IPS-15b (cell line): ENCODE data around the gene HIKESHI.
"Not testable (repeated sequence)": the region's sequence is repeated elsewhere in the genome, so short reads cannot be mapped to it uniquely, and the experiment has no call there.

ENCODE experiments used
- H3K27me3 ChIP-seq: one replicate; pipeline ENCODE4 v1.6.1; 2013; ENCODE audit warnings: low read length; ENCODE audit not compliant: control insufficient read depth, insufficient read depth
- H3K36me3 ChIP-seq: one replicate; pipeline ENCODE4 v1.6.1; 2013; ENCODE audit warnings: low read length; ENCODE audit not compliant: control insufficient read depth, insufficient read depth
- H3K4me1 ChIP-seq: one replicate; pipeline ENCODE4 v1.6.1; 2013; ENCODE audit warnings: mild to moderate bottlenecking, low read length; ENCODE audit not compliant: control insufficient read depth, insufficient read depth
- H3K4me3 ChIP-seq: one replicate; pipeline ENCODE4 v1.5.1; 2013; ENCODE audit warnings: low read depth, low read length
- H3K9ac ChIP-seq: one replicate; pipeline ENCODE4 v1.6.1; 2013; ENCODE audit warnings: low read depth, mild to moderate bottlenecking, low read length
- H3K9me3 ChIP-seq: one replicate; pipeline ENCODE4 v1.6.1; 2013; ENCODE audit warnings: mild to moderate bottlenecking, low read length; ENCODE audit not compliant: control insufficient read depth, insufficient read depth

The HIKESHI gene

DNA sequence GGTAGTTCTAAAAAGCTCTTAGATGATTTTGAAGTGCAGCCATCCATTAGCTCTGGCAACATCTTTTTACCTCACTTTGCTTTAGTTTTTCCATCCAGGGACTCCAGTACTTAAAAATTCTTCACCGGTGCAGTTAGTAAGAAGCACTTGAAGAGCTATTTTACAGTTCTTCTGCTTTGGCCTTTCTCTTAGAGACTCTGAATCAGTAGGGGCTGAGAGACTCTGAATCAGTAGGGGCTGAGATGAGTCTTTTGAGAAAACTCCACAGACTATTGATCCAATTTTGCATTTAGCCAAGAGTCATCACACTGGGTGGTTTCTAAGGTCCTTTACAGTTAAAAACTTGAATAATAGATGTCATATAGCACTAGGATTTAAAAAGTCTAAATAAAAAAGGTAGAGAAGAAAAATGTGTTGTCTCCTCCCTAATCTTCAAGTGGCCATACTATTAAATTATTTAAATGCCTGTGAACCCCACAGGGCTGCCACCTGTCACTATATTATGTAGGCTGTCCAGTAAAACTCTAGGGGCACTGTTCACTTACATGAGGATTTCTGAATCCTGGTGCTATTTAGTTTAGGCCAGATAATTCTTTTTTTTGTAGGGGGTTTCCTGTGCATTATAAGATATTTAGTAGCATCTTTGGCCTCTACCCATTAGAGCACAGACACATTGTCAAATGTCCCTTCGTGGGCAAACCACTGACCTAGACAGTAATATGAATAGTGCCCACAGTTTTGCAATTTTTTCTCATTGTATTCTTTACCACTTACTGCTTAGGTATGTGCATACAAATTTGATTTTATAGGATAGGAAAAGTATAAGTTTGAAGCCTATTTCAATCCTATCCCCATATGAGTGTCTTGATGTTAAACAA is 26.3 kb upstream of the HIKESHI start:
- no peaks in the 10 kb centered on the region for H3K9me3 ChIP-seq
- H3K4me3 ChIP-seq, result no peak overlapping the region
- H3K36me3 ChIP-seq, result peaks cover 4% of the 10 kb centered on the region
- no peaks in the 10 kb centered on the region for H3K27me3 ChIP-seq
- no peaks in the 10 kb centered on the region for H3K4me1 ChIP-seq
- no peak overlapping the region for H3K9ac ChIP-seq

DNA sequence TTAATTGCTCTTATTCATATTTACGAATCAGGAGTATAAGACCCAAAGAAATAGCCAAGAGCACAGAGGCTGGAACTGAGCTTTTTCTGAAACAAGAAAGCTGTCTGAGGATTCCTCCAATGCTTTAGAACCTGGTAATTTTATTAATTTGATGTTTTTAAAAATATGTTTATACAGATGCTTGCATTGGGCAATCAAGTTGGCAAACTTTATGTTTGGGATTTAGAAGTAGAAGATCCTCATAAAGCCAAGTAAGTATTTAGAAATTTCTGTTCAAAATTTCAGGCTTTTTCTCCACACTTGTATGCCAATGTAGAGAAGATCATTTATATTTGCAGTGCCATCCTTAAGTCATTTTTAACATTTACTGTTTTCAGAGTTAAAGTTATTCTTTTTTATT is 24.3 kb upstream of the HIKESHI start:
- Histone ChIP-seq H3K4me1 (no peaks in the 10 kb centered on the region), H3K9ac (no peak overlapping the region), H3K9me3 (no peaks in the 10 kb centered on the region), H3K4me3 (no peak overlapping the region), H3K27me3 (no peaks in the 10 kb centered on the region), H3K36me3 (peaks cover 4% of the 10 kb centered on the region)

DNA sequence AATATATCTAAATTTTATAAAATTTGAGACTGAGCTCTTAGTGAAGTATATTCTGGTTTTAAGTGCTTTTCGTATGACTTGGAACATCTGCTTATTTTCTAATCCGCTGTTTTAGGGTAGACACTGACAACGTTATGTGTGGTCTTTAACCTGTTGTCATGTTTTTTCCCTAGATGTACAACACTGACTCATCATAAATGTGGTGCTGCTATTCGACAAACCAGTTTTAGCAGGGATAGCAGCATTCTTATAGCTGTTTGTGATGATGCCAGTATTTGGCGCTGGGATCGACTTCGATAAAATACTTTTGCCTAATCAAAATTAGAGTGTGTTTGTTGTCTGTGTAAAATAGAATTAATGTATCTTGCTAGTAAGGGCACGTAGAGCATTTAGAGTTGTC is 23.8 kb upstream of the HIKESHI start:
- Histone ChIP-seq H3K4me1 (no peaks in the 10 kb centered on the region), H3K4me3 (no peak overlapping the region), H3K36me3 (peaks cover 4% of the 10 kb centered on the region), H3K27me3 (no peaks in the 10 kb centered on the region), H3K9ac (no peak overlapping the region), H3K9me3 (no peaks in the 10 kb centered on the region)

DNA sequence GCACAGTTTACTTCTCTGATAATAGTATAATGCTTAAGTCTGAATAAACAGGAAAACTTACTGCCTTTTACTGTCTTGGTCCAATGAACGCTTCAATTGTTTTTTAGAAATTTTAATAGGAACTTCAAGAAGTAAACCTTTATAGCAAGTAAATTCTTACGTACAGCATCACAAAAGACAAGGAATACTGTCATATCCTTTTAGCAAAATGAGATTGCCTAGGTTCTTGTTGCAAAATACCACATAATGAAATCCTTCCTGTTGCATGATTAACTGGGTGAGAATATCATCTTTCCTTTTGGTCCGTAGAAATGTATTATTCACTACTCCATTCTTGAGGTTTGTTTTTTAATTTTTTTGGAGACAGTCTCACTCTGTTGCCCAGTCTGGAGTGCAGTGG is 22.3 kb upstream of the HIKESHI start:
- Histone ChIP-seq H3K9ac (no peak overlapping the region), H3K4me3 (no peak overlapping the region), H3K4me1 (no peaks in the 10 kb centered on the region), H3K36me3 (peaks cover 4% of the 10 kb centered on the region), H3K9me3 (no peaks in the 10 kb centered on the region), H3K27me3 (no peaks in the 10 kb centered on the region)

DNA sequence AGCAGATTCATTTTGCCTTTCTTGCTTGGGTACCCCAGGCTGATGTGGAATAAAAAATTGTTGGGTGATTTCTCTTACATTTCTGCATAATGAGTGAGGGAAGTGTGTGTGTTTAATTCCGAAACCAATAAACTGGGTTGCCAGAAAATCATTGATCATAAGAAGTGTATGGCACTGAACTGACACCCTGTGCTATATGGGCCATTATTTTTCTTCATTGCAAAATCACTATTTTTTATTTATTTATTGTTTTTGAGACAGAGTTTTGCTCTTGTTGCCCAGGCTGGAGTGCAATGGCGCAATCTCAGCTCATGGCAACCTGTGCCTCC is 14.6 kb upstream of the HIKESHI start:
- Histone ChIP-seq H3K27me3 (no peaks in the 10 kb centered on the region), H3K9me3 (no peaks in the 10 kb centered on the region)

DNA sequence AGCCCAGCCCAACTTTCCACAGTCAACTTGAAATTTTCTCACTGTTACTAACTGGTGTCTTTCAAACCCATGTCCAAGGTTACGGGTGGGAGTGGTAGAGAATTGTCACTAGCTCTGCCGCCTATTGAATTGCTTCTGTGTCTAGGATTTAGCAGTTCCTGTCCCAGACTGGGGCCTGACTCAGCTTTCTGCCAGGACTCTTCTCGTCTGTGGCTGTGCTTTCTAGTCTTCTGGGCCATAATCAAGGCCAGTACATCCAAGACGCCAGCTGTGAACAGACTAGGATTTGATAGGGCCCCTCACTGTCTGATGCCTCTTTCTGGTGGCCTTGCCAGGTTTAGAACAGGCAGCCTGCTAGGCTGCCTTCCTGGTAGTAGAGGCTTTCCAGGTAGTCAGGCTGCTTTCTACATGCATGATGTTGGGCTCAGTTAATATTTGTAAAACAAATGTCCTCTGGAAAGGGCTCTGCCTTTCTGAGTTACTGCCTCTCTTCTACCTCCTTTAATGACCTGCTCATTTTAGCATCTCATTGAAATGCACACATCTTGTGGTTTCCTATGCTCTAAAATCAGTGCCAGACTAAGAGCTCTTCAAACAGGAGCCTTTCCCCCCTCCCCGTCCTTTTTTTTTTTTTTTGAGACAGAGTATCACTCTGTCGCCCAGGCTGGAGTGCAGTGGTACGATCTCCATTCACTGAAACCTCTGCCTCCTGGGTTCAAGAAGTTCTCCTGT is 13.1 kb upstream of the HIKESHI start:
- Histone ChIP-seq H3K27me3 (no peaks in the 10 kb centered on the region), H3K9ac (no peak overlapping the region), H3K9me3 (no peaks in the 10 kb centered on the region), H3K36me3 (no peaks in the 10 kb centered on the region), H3K4me1 (no peaks in the 10 kb centered on the region), H3K4me3 (no peak overlapping the region)

More for the DNA sequence above, 14.6 kb upstream of the HIKESHI start:
- no peak overlapping the region for H3K4me3 ChIP-seq
- no peak overlapping the region for H3K9ac ChIP-seq
- H3K4me1 ChIP-seq, result no peaks in the 10 kb centered on the region
- H3K36me3 ChIP-seq, result no peaks in the 10 kb centered on the region

DNA sequence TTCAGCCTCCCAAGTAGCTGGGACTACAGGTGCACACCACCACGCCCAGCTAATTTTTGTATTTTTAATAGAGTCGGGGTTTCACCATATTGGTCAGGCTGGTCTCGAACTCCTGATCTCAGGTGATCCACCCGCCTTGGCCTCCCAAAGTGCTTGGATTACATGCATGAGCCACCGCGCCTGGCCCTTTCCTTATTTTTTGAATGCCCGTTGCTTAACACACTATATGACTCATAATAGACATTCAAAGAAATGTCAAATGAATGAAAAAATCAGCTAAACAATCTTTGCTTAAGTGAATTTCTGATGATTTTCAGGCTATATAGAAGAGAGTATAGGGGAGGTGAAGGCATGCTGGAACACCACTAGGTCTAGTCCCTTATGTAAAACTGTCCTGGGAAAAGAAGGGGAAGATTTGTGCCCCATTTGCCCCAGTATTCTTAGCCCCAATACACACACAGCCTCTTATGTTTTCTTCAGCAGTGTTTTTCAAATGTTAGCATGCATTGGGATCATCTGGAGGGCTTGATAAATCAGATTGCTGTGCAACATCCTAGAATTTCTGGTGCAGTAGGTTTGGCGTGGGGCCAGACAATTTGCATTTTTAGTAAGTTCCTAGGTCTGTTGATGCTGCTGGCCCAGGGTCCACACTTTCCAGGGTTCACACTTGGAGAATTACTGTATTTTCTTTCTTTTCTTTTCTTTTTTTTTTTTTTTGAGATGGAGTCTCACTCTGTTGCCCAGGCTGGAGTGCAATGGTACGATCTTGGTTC is 12.3 kb upstream of the HIKESHI start:
- H3K9me3 ChIP-seq, H3K4me1 ChIP-seq: not testable (repeated sequence)

DNA sequence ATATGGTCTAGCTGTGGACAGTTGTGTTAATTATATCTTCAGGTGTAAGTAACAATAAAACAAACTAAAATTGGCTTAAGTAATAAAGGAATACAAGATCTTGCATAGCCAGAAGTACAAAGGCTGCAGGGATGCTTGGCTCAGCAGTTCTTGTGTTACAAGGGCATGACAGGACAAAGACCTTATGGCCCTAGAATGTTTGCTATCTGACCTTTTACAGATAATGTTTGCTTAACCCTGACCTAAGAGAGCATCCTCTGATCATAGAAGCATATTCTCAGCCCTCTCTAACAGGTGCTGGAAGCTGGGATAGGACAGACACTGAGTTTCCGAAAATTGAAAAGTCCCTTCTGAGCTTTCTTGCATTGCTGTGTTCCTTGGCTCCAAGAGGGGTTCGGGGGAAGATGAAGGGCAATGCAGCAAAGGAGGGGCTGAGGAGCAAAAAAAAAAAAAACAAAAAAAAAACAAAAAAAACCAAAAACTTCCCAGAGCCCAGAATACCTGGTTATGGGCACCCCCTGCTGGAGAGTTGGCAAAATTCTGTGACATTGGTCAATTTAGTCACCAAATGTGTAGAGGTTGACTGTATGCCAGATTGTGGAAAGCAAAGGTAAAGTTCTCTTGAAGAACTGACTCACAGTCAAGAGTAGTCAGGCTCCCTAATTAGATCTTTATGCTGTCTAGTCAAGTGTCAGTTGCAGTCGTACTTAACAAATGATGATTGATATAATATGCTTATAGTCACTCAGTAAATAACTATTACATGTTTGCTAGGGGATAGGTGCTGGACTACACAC is 10.4 kb upstream of the HIKESHI start:
- no peaks in the 10 kb centered on the region for H3K36me3 ChIP-seq
- no peak overlapping the region for H3K4me3 ChIP-seq
- no peaks in the 10 kb centered on the region for H3K4me1 ChIP-seq
- H3K9ac ChIP-seq, result no peak overlapping the region
- H3K27me3 ChIP-seq, result no peaks in the 10 kb centered on the region
- H3K9me3 ChIP-seq, result no peaks in the 10 kb centered on the region

More for the DNA sequence above, 12.3 kb upstream of the HIKESHI start:
- H3K36me3 ChIP-seq, H3K4me3 ChIP-seq, H3K27me3 ChIP-seq, H3K9ac ChIP-seq: not testable (repeated sequence)

DNA sequence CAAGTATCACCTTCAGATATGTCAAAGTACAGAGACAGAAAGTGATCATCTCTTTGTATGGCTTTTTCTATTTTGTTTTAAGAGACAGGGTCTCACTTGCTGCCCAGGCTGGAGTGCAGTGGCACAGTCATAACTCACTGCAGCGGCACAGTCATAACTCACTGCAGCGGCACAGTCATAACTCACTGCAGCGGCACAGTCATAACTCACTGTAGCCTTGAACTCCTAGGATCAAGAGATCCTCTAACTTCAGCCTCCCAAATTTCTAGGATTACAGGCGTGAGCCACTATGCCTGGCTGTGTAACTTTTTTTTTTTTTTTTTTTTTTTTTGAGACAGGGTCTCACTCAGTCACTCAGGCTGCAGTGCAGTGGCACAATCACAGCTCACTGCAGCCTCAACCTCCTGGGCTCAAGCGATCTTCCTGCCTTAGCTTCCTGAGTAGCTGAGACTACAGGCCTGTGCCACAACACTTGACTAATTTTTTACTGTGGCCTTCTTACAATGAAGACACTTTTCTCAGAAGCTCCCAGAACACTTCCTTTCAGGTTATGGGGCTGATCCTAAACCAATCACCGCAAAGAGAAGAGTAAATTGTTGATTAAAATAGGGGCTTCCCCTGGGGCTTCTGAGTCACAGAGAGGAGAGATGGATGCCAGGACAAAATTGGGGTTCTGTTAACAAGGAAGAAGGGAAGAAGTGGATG is 9.0 kb upstream of the HIKESHI start:
- no peak overlapping the region for H3K4me3 ChIP-seq
- H3K9ac ChIP-seq, result no peak overlapping the region
- H3K4me1 ChIP-seq, result no peaks in the 10 kb centered on the region
- H3K27me3 ChIP-seq, result no peaks in the 10 kb centered on the region
- no peaks in the 10 kb centered on the region for H3K36me3 ChIP-seq
- no peaks in the 10 kb centered on the region for H3K9me3 ChIP-seq

DNA sequence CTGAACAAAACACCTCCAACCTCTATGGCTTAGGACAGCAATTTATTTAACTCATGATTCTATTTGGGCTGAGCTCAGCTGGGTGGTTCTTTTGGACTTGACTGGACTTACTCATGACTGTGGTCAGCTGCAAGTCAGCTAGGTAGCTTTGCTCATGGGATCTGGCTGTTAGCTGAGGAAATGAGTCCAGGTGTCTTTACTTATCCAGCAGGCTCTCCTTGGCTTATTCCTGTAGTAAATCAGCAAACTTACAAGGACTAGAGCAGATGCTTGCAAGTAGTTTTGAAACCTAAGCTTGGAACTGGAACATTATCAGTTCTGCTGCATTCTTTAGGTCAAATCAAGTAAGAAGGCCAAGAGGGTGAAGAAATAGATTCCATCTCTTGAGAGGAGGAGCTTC is 8.0 kb upstream of the HIKESHI start:
- Histone ChIP-seq H3K4me3 (no peak overlapping the region), H3K27me3 (no peaks in the 10 kb centered on the region), H3K4me1 (no peaks in the 10 kb centered on the region), H3K9me3 (no peaks in the 10 kb centered on the region), H3K36me3 (no peaks in the 10 kb centered on the region), H3K9ac (no peak overlapping the region)

DNA sequence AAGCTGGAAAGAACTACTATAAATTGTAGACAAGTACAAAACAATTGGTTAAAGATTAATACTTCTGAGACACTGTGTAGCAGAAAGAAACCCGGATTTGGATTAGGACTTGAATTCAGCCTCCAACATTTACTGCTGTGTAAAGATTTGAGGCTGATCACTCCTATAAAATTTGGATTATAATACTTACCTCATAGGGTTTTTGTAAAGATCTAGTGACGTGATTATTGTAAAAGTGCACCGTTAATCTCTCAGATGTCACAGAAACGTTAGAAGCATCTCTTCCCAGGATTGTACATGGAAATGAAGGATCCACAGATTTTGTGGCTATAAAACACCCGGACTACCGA is 323 bp upstream of the HIKESHI start:
- H3K4me1 ChIP-seq, result no peaks in the 10 kb centered on the region
- peak overlapping the region; percentile 28 for H3K4me3 ChIP-seq
- no peaks in the 10 kb centered on the region for H3K9me3 ChIP-seq
- no peaks in the 10 kb centered on the region for H3K27me3 ChIP-seq
- no peaks in the 10 kb centered on the region for H3K36me3 ChIP-seq
- no peak overlapping the region for H3K9ac ChIP-seq
